GM12878 (cell line): ENCODE measurements around the gene DPP6.

Experiments
- CEBPB ChIP-seq, 2 experiments: fragments of 150-350 bp in 1 of 2; IDR thresholded peaks; 2 replicates each; pipeline ENCODE4 v1.6.1; 2012 to 2014; ENCODE audit warnings: low read depth in 2 of 2, low read length in 2 of 2, borderline replicate concordance in 1 of 2, inconsistent platforms in 1 of 2
- EZH2 ChIP-seq: IDR thresholded peaks from 2 replicates; pipeline ENCODE4 v1.6.1; 2012; ENCODE audit warnings: low read depth, mild to moderate bottlenecking, control low read depth, inconsistent platforms, low read length, borderline replicate concordance; ENCODE audit not compliant: control insufficient read depth
- HDAC2 ChIP-seq: fragments of 200-600 bp; sonication (generic); IDR thresholded peaks from 2 replicates; pipeline ENCODE4 v1.6.1; 2017
- MTA3 ChIP-seq: IDR thresholded peaks from 2 replicates; pipeline ENCODE4 v1.6.1; 2012; ENCODE audit warnings: low read length, inconsistent platforms, borderline replicate concordance
- MYC ChIP-seq: IDR thresholded peaks from 2 replicates; pipeline ENCODE4 v1.6.1; 2011; ENCODE audit warnings: mild to moderate bottlenecking, low read length, moderate library complexity, inconsistent platforms; ENCODE audit not compliant: insufficient read depth, insufficient replicate concordance, insufficient read length, severe bottlenecking
- POLR2A ChIP-seq: IDR thresholded peaks from 2 replicates; pipeline ENCODE4 v1.6.1; 2011; ENCODE audit warnings: low read depth, mild to moderate bottlenecking, low read length
- SUZ12 ChIP-seq: fragments of 200-600 bp; sonication (generic); IDR thresholded peaks from one replicate; pipeline ENCODE4 v1.6.1; 2018; ENCODE audit warnings: antibody characterized with exemption, mild to moderate bottlenecking; ENCODE audit not compliant: unreplicated experiment
- TARDBP ChIP-seq: IDR thresholded peaks from 2 replicates; pipeline ENCODE4 v1.6.1; 2016; ENCODE audit warnings: borderline replicate concordance
- YY1 ChIP-seq: IDR thresholded peaks from 2 replicates; pipeline ENCODE4 v1.6.1; 2011; ENCODE audit warnings: low read depth, mild to moderate bottlenecking, low read length
- TF ChIP-seq, protein P1 (sequence below): fragments of 450-650 bp; IDR thresholded peaks from 2 replicates; pipeline ENCODE4 v1.6.1; 2016; ENCODE audit warnings: mild to moderate bottlenecking
- TF ChIP-seq, protein P2 (sequence below), 3 experiments: IDR thresholded peaks in 2 of 3; conservative IDR thresholded peaks in 1 of 3; 2 replicates each; pipeline ENCODE4 v1.5.1; 2011; ENCODE audit warnings: low read depth in 3 of 3, low read length in 3 of 3, mild to moderate bottlenecking in 3 of 3, control low read depth in 2 of 3, moderate library complexity in 2 of 3, inconsistent platforms in 1 of 3, mixed read lengths in 1 of 3; ENCODE audit not compliant: control insufficient read depth in 2 of 3, insufficient read depth in 1 of 3; ENCODE audit errors: extremely low read depth in 1 of 3
- TF ChIP-seq, protein P3 (sequence below): IDR thresholded peaks from 2 replicates; pipeline ENCODE4 v1.6.1; 2012; ENCODE audit warnings: mild to moderate bottlenecking, low read depth, low read length

DNA sequence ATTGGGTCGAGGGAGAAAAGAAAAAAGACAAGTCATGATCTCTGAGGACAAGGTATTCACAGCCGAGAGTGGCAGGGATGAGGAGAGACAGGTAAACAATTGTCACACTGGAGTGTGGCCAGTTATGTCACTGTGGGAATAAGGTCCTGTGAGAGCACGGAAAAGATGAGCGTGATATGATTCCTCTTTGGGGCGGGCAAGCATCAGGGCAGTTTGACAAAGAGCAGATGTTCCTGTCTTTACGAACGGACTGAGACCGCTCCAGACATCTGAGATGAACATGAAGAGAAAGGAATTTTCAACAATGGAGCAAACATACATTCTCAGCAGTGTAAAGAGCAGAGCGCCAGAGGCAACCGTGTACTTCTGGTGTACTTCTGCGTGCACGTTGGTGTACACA lies 278.1 kb downstream of the DPP6 start:
- TF ChIP-seq YY1 (no peak), MTA3 (no peak), POLR2A (no peak), EZH2 (no peak), SUZ12 (no peak), HDAC2 (no peak), CEBPB (IDR thresholded peaks at IDR 0.05; ENCODE audit: borderline replicate concordance in 1 of 2, low read depth in 2 of 2, low read length in 2 of 2) (no peak), TARDBP (no peak), MYC (no peak)
- TF ChIP-seq, protein P1, sequence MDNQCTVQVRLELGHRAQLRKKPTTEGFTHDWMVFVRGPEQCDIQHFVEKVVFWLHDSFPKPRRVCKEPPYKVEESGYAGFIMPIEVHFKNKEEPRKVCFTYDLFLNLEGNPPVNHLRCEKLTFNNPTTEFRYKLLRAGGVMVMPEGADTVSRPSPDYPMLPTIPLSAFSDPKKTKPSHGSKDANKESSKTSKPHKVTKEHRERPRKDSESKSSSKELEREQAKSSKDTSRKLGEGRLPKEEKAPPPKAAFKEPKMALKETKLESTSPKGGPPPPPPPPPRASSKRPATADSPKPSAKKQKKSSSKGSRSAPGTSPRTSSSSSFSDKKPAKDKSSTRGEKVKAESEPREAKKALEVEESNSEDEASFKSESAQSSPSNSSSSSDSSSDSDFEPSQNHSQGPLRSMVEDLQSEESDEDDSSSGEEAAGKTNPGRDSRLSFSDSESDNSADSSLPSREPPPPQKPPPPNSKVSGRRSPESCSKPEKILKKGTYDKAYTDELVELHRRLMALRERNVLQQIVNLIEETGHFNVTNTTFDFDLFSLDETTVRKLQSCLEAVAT, result no peak
- TF ChIP-seq, protein P2, sequence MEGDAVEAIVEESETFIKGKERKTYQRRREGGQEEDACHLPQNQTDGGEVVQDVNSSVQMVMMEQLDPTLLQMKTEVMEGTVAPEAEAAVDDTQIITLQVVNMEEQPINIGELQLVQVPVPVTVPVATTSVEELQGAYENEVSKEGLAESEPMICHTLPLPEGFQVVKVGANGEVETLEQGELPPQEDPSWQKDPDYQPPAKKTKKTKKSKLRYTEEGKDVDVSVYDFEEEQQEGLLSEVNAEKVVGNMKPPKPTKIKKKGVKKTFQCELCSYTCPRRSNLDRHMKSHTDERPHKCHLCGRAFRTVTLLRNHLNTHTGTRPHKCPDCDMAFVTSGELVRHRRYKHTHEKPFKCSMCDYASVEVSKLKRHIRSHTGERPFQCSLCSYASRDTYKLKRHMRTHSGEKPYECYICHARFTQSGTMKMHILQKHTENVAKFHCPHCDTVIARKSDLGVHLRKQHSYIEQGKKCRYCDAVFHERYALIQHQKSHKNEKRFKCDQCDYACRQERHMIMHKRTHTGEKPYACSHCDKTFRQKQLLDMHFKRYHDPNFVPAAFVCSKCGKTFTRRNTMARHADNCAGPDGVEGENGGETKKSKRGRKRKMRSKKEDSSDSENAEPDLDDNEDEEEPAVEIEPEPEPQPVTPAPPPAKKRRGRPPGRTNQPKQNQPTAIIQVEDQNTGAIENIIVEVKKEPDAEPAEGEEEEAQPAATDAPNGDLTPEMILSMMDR (IDR thresholded peaks at IDR 0.05 in 2 of 3, conservative IDR thresholded peaks at IDR 0.05 in 1 of 3; ENCODE audit: control insufficient read depth in 2 of 3, extremely low read depth in 1 of 3, insufficient read depth in 1 of 3, low read depth in 3 of 3, low read length in 3 of 3), result no peak
- TF ChIP-seq, protein P3, sequence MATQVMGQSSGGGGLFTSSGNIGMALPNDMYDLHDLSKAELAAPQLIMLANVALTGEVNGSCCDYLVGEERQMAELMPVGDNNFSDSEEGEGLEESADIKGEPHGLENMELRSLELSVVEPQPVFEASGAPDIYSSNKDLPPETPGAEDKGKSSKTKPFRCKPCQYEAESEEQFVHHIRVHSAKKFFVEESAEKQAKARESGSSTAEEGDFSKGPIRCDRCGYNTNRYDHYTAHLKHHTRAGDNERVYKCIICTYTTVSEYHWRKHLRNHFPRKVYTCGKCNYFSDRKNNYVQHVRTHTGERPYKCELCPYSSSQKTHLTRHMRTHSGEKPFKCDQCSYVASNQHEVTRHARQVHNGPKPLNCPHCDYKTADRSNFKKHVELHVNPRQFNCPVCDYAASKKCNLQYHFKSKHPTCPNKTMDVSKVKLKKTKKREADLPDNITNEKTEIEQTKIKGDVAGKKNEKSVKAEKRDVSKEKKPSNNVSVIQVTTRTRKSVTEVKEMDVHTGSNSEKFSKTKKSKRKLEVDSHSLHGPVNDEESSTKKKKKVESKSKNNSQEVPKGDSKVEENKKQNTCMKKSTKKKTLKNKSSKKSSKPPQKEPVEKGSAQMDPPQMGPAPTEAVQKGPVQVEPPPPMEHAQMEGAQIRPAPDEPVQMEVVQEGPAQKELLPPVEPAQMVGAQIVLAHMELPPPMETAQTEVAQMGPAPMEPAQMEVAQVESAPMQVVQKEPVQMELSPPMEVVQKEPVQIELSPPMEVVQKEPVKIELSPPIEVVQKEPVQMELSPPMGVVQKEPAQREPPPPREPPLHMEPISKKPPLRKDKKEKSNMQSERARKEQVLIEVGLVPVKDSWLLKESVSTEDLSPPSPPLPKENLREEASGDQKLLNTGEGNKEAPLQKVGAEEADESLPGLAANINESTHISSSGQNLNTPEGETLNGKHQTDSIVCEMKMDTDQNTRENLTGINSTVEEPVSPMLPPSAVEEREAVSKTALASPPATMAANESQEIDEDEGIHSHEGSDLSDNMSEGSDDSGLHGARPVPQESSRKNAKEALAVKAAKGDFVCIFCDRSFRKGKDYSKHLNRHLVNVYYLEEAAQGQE, result no peak
